CD1c-positive myeloid dendritic cell (primary cell): ENCODE data around the gene ABCB8.

Experiments
- DNase-seq: peaks from one replicate; pipeline ENCODE4 v3.0.0-alpha.2; 2016; ENCODE audit errors: extremely low spot score

Gene ABCB8

DNA sequence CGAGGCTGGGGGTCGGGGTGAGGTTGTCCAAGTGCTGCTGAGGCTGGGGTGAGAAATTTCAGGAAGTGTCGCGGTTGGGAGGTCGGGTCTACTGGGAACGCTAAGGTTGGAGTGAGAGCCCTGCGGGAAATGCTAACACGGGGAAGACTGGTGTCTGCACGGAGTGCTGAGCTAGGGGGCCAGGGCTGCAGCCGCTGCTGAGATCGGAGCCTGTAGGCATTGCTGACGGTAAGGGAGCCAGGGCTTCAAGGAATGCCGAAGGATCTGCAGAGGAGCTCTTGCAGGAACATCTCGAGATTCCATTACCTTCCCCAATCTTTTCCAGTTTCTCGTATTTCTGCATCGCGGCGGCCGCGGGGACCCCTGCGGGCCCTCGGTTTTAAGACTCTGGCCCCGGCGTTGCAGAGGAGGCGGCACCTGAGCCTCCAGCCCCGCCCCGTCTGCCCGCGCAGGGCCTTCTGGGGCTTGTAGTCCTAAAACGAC, 29.3 kb downstream of the ABCB8 start, which contains the start of gene CDK5:
TSS of gene CDK5 (minus strand) at position 392 of the 483 bp plus-strand sequence. CDS start at position 343, 49 bp downstream.
- DNase-seq: peak; percentile 24

GRCh38 chr7:151057989-151058780, 29.9 kb downstream of the ABCB8 start:
- peak; percentile 99 for DNase-seq

GRCh38 chr7:151058781-151059366, 30.6 kb downstream of the ABCB8 start:
- DNase-seq: peak; percentile 24

GRCh38 chr7:151059367-151060112, 31.3 kb downstream of the ABCB8 start, which contains the start of gene SLC4A2:
Gene SLC4A2, plus strand, starts transcription at chr7:151059589. Its CDS starts 2,399 bp downstream, at chr7:151061988.
- DNase-seq: peak; percentile 64

DNA sequence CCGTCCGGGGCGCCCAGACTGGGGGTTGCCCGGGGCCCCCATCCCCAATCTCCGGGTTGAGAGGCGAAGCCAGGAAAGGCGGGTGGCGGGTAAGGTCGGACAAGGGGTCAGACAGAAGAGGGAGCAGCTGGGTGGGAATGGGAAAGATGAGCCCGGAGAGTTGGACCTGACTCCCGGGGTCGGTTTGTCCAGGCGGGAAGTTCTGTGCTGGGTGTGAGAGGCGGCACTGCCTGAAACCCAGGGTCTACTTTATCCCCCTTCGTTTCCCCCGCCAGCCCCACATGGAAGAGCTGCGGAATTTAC, 31.8 kb downstream of the ABCB8 start:
- no peak for DNase-seq

- DNase-seq: no peak
These were observed 32.4 kb downstream of the ABCB8 start for GRCh38 chr7:151060416-151061212.

DNA sequence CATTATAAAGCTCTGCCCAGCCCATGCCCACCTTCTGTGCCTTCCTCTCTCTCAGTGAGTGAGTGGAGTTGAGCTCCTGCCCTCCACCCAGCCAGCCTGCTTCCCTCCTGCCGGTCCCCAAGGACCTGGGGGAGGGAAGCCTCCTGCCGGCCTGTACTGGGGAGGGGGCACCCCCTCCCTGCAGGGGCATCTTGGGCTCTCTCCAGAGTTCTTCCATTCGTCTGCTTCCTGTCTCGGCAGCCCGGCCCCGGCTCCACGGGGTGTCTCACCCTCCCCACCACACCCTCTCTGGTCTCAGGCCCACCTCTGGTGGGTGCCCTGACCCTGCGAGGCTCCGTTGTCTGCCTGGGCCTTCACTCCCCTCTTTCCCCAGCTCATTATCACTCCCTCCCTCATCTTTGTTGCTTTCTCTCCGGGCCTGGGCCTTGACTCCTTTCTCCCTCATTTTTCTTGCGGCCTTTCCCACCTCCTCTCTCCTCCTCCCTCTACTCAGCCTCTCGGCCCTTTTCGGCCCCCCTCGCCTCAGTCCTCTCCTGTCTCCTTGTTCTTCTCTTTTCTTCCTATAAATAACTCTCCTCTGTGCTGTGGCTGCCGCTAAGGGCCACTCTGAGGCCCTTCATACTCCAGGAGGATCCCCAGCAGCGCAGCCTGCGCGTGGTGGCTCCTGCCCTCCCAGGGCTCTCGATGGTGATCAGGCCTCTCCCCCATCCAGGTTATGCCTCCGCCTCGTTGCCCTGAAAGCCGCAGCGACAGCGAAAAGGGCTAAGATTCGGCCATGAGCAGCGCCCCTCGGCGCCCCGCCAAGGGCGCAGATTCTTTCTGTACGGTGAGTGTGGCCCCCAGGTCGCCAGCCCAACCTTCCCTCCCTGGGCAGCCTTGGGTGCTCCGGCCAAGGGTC, 33.2 kb downstream of the ABCB8 start:
- no peak for DNase-seq

DNA sequence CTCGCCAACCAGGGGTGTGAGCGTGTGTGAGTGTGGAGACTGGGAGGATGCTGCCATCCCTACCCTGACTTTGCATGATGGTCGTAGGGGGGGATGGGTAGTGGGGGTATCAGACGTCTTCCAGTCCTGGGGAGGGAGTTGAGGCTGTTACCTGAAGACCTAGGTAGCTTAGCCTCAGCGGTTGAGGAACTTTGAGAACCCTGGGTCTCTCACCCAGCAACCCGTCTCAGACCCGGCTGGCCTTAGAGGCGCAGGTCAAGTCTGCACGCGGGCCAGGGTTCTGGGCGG, 33.8 kb downstream of the ABCB8 start:
- DNase-seq: no peak

GRCh38 chr7:151062399-151063211, 34.4 kb downstream of the ABCB8 start:
- no peak for DNase-seq

- DNase-seq: no peak
These were observed 34.9 kb downstream of the ABCB8 start for GRCh38 chr7:151063212-151063561.

DNA sequence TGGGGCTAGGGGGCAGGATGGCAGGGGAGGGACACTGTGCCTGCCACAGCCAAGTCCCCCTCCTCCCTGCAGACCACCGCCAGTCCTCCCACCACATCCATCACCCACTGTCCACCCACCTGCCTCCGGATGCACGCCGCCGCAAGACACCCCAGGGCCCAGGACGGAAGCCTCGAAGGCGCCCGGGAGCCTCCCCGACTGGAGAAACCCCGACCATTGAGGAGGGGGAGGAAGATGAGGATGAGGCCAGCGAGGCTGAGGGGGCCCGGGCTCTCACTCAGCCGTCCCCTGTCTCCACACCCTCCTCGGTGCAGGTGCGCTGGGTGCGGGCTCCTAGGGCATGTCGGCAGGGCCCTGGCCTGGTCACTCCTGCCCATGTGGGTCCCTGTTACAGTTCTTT, 36.2 kb downstream of the ABCB8 start:
- no peak for DNase-seq

DNA sequence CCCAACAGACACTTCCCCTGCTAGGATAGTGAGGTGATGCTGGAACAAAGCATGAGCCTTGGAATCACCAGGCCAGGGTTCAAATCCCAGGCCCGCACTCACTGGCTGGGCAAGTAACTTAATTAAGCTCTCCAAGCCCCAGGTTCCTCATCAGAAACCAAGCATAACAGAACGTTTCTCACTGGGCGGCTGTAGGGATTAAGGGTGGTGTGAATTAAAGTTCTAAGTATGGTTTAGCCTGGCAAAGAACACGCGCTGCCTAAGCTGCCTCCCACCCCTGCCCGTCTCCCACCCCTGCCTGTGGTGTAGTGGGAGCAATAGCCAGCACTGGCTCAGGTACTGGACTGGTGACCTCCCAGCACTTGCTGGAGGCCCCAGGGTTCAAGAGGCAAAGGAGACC, 36.7 kb downstream of the ABCB8 start:
- no peak for DNase-seq

- no peak for DNase-seq
These were observed 37.3 kb downstream of the ABCB8 start for GRCh38 chr7:151065516-151065915.

GRCh38 chr7:151066273-151066974, 38.2 kb downstream of the ABCB8 start:
- no peak for DNase-seq

DNA sequence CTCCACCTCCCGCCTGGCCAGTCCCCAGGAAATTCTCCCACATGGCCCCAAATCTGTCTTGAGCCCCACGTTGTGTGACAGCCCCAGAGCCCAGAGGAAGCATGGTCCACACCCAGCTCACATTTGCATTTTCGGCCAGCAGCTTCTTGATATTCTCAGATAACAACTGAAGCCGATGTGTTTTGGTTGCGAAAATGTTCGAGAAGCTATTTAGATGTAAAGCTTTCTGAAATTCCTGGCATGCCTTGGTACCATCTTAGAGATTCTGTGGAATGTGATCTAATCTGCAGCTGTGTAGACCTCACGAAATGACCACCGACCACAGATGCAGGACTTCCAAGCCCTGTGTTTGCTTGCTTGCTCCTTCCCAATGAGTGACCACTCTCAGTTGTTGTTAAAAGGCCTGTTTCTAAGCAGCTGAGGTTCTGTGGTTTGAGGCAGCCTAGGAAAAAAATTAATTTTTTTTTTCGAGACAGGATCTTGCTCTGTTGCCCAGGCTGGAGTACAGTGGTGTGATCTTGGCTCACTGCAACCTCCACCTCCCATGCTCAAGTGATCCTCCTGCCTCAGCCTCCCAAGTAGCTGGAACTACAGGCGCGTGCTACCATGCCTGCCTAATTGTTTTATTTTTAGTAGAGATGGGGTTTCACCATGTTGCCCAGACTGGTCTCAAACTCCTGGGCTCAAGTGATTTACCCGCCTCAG, 40.0 kb downstream of the ABCB8 start:
- DNase-seq: no peak

DNA sequence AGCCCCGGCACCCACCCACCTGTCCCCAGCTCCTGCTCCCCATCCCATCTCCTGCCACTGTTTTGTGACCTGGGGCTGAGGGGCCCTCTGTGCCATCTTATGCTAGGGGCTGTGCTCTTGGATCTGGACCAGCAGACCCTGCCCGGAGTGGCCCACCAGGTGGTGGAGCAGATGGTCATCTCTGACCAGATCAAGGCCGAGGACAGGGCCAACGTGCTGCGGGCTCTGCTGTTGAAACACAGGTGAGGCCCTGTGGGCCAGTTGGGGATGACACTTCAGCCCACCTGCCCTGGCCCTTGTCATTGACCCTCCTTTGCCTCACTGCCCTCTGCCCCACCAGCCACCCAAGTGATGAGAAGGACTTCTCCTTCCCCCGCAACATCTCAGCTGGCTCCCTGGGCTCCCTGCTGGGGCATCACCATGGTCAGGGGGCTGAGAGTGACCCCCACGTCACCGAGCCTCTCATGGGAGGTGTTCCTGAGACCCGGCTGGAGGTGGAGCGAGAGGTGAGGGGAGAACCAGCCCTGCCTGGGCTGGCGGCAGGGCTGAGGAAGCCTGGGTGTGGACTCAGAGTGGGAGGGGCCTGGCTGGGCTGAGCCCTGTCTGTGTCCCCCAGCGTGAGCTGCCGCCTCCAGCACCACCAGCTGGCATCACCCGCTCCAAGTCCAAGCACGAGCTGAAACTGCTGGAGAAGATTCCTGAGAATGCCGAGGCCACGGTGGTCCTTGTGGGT, 41.8 kb downstream of the ABCB8 start:
- no peak for DNase-seq

DNA sequence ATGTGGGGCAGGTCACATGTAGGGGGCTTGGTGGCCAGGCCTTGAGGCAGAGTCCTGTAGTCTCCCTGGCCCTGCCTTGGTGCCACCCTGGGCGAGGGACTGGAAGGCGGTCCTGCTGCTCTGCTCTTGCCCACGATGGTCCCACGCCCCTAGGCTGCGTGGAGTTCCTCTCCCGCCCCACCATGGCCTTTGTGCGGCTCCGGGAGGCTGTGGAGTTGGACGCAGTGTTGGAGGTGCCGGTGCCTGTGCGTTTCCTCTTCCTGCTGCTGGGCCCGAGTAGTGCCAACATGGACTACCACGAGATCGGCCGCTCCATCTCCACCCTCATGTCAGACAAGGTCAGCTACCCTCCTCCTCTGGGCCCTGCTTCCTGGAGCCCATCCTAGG, 42.3 kb downstream of the ABCB8 start:
- DNase-seq: no peak
